HG03521 (cell line): ENCODE measurements around the gene NPTX1.

Experiments used
- ATAC-seq: cut with Tn5 transposase; IDR thresholded peaks from one replicate; pipeline ENCODE4 v1.9.1; 2021; ENCODE audit warnings: mild to moderate bottlenecking, moderate library complexity; ENCODE audit not compliant: unreplicated experiment

Gene NPTX1

GRCh38 chr17:80445007-80445725 is 31.2 kb downstream of the NPTX1 start:
- ATAC-seq, result no peak

- no peak for ATAC-seq
Measured at GRCh38 chr17:80444644-80444979, 31.8 kb downstream of the NPTX1 start.

- no peak for ATAC-seq
Measured at GRCh38 chr17:80443916-80444643, 32.3 kb downstream of the NPTX1 start.

GRCh38 chr17:80443498-80443897 is 32.9 kb downstream of the NPTX1 start:
- no peak for ATAC-seq

- no peak for ATAC-seq
Measured at GRCh38 chr17:80442764-80443163, 33.6 kb downstream of the NPTX1 start.

- no peak for ATAC-seq
Measured at GRCh38 chr17:80442323-80442659, 34.1 kb downstream of the NPTX1 start.

- no peak for ATAC-seq
Measured at GRCh38 chr17:80441598-80442322, 34.6 kb downstream of the NPTX1 start.

- no peak for ATAC-seq
Measured at GRCh38 chr17:80441133-80441578, 35.3 kb downstream of the NPTX1 start.

- ATAC-seq, result no peak
Measured at GRCh38 chr17:80439499-80439898, 36.9 kb downstream of the NPTX1 start.

- no peak for ATAC-seq
Measured at GRCh38 chr17:80438806-80439205, 37.6 kb downstream of the NPTX1 start.

GRCh38 chr17:80437532-80437931 is 38.9 kb downstream of the NPTX1 start:
- ATAC-seq, result no peak

GRCh38 chr17:80433916-80434666 is 42.3 kb downstream of the NPTX1 start:
- ATAC-seq, result no peak

- no peak for ATAC-seq
Measured at GRCh38 chr17:80432961-80433550, 43.4 kb downstream of the NPTX1 start.

- ATAC-seq, result no peak
Measured at GRCh38 chr17:80432350-80432955, 44.0 kb downstream of the NPTX1 start.

GRCh38 chr17:80431246-80432195 is 44.9 kb downstream of the NPTX1 start:
- no peak for ATAC-seq

GRCh38 chr17:80430446-80431245 is 45.8 kb downstream of the NPTX1 start:
- no peak for ATAC-seq

- no peak for ATAC-seq
Measured at GRCh38 chr17:80429356-80430275, 46.8 kb downstream of the NPTX1 start.
